HG02759 (cell line): ENCODE data around the gene HHEX.
A peak's percentile ranks its signal among the peaks of the same experiment; 100 is the strongest.
"Not testable (repeated sequence)": the region's sequence is repeated elsewhere in the genome, so short reads cannot be mapped to it uniquely, and the experiment has no call there.

Experiments used
- ATAC-seq: cut with Tn5 transposase; IDR thresholded peaks from one replicate; pipeline ENCODE4 v1.9.1; 2021; ENCODE audit warnings: mild to moderate bottlenecking, moderate library complexity; ENCODE audit not compliant: unreplicated experiment

The HHEX gene

GRCh38 chr10:92689663-92690210 is at the start of gene HHEX:
Gene HHEX, plus strand, starts transcription at chr10:92689955. Its CDS starts 32 bp downstream, at chr10:92689987.
- ATAC-seq = peak; percentile 59

- ATAC-seq = no peak
These were observed 49.6 kb upstream of the HHEX start for GRCh38 chr10:92640107-92640506.

- no peak for ATAC-seq
These were observed 48.3 kb upstream of the HHEX start for GRCh38 chr10:92641492-92641891.

DNA sequence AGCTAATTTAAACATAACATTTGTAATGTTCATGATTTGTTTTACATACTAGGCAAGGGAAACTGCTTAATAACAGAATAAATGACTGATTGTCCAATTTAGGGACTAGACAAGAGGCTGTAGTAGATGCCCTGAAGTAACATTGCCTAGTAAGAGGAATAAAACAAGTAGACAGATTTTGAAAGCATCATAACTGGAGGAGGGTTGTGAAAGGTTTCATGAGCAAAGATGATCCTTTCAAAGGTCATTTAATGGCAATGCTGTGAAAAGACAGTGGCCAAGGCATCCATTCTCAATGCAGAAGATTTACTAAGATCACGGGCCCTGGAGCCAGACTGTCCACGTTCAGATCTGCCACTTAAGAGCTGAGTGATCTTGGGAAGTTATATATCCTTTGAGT is 44.8 kb upstream of the HHEX start:
- no peak for ATAC-seq

GRCh38 chr10:92650864-92651263 is 38.9 kb upstream of the HHEX start:
- ATAC-seq = not testable (repeated sequence)

GRCh38 chr10:92655426-92655825 is 34.3 kb upstream of the HHEX start:
- ATAC-seq = no peak

- ATAC-seq = no peak
These were observed 33.3 kb upstream of the HHEX start for GRCh38 chr10:92656266-92656961.

DNA sequence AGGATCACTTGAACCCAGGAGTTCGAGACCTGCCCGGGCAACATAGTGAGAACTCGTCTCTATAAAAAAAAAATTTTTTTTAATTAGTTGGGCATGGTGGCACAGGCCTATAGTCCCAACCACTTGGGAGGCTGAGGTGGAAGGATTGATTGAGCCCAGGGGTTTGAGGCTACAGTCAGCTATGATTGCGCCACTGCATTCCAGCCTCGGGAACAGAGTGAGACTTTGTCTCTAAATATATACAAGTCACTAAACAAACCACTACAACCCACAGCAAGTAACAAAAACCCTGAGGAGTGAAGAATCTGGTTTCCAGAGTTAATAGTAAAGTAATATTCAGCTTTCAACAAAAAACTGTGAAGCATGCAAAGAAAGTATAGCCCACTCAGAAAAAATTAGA is 32.7 kb upstream of the HHEX start:
- no peak for ATAC-seq

- ATAC-seq = no peak
These were observed 26.9 kb upstream of the HHEX start for GRCh38 chr10:92662848-92663247.

- no peak for ATAC-seq
These were observed 25.4 kb upstream of the HHEX start for GRCh38 chr10:92664322-92664721.

- no peak for ATAC-seq
These were observed 22.7 kb upstream of the HHEX start for GRCh38 chr10:92667078-92667477.

DNA sequence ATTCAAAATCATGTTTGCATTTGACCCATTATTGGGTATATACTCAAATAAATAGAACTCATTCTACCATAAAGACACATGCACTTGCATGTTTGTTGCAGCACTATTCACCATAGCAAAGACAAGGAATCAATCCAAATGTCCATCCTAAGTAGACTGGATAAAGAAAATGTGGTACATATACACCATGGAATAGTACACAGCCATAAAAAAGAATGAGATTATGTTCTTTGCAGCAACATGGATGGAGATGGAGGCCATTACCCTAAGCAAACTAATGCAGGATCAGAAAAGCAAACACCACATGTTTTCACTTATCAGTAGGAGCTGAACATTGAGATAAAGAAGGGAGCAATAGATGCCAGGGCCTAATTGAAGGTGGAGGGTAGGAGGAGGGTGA is 12.0 kb upstream of the HHEX start:
- ATAC-seq = no peak

DNA sequence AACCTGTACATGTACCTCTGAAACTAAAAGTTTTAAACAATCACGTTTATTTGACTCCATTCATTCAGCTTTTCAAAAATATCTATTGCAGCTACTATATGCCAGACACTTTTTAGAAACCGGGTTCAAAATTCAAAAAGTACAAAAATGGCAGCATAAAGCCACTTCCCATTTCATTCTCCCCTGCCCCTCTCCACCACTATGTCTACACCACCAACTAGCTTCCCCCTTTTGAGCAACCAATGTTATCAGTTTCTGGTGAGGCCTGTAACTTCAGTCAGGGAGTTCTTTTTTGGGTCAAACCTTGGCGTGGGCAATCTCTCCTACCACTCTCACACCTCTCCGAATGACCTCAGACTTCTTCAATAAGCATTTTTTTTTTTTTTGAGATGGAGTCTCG is 11.5 kb upstream of the HHEX start:
- ATAC-seq = no peak

GRCh38 chr10:92681306-92681834 is 8.4 kb upstream of the HHEX start:
- no peak for ATAC-seq

DNA sequence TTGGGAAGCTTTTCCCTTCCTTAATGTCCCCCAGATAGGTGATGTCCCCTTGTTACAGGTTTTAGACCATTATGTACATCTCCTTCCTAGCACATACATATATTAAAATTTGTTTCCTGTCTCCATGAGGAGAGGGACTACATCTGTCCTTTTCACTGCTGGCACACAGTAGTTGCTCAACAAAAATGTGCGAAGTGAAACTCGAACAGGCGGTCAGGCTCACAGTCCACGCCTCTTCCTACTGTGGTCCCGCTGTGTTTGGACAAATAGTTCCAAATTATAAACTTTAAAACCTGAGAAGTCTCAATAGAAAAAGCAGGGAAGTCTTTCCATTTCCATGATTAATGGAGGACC is 1.2 kb upstream of the HHEX start:
- no peak for ATAC-seq

DNA sequence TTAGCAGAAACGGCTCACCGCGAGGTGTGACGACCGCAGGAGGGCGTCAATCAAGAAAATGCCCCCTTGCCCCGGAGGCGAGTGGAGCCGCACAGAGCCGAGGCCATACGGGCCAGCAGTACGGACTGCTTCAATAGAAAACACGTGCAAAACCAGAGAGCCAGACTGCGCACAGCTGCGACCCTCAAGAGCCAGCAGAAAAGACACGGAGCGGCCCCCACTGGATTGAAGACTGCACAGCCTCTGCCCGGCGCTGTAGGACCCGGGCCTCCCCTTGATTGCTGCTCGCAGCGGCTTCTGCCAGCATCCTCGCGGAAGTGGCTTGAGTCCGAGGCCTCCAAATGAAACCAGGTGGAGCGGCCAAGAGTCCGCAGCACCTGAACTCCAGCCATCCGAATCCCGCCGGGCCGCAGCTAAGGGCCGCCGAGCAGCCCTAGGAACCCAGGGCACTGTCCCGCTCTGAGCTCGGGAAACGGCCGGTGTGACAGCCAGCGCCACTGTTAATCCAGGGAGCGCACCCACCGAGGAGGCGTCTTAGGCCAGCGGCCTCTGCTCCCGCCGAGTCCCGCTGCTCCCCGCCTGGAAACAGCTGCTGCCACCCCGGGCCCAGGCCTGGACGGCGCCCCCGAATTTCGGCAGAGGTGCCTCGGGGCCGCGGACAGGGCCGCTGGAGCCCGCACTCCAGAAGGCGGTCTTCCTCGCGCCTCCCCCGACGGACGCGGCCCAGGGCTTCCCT is 660 bp upstream of the HHEX start:
- peak; percentile 32 for ATAC-seq

DNA sequence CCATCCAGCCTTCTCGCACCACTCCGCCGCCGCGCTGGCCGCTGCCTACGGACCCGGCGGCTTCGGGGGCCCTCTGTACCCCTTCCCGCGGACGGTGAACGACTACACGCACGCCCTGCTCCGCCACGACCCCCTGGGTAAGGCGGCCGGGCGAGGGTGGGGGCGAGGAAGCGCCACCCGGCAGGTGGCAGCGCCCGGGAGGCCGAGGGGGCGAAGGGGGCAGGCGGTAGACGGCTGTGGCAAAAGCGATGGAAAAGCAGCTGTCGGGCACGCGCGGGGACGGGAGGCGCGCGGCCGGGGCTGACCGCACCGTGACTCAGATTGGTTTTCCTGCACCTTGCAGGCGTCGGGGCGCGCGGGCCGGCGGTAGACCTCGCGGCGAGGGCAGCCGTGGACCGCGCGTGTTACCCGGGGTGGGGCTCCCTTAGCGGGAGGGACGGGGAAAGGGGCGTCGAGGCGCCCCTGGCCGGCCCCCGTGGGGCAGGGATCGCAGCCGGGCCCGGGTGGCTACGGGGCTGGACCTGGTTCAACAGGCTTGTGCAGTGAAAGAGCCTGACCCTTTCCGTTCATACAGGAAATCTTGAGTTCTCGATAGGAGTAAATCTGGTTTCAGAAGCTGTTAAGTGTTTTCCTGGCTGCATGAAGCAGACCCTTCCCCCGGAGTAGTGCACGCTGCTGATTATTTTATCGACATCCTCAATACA is 608 bp downstream of the HHEX start:
- no peak for ATAC-seq

DNA sequence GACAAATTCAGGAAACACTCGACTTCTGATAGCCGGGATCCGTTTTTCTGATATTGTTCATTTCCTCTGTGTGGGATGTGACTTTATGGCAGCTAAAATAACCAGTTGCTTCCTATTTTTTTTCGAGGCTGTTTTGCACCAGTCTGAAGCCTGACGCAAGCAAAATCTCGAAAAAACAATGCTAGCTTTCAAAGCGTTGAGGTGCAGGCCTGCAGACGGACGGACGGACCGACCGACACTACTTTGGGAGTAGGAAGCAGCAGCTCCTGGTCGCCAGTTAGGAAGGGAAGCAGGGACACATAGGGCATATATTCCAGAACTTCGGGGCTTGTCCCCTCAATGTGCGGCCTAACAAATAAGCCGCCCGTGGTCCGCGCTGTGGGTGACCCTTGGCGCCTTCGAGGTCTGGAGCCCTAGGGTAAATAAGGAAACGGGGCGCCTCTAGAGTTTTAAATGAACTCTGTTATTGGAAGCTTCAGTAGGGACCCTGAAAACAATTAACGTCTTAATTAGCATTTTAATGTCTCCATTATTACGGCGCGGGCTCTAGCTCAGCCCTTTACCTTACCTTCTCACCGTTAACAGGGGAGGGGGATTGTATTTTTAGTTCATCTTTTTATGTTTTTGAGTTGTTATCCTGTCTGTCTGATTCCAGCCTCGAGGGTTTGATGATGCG is 1.3 kb downstream of the HHEX start:
- no peak for ATAC-seq

DNA sequence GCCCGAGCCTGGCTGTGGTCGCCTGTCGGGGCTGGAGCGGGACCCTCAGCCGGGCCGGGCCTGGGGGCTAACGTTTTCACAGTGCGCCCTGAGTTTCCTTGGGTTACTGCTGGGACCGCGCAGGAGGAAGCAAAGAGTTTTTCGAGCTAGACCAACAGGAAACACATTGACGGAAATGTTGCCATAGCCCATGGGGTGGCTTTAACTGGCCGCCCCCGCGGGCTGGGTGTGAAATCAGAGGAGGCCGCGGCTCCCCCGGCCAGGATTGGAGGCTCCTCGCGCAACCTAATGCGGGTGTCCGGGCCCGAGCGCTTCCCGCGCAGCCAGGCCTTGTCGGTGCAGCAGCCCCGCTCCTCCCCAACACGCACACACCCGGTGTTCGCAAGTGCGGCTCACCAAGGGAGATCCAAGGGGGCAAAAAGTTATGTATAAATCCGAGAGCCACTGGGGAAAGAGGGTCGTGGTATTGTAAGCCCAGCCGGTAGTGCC is 1.9 kb downstream of the HHEX start:
- ATAC-seq = no peak

GRCh38 chr10:92692080-92692671 is 2.4 kb downstream of the HHEX start:
- ATAC-seq = no peak
